Immature natural killer cell (primary cell): Measurements from ENCODE around the gene OTOP3. TPM values are rescaled to one million over a fixed set of nuclear protein-coding genes. Genes with fewer than 3 reads are reported as not detected.
"Not testable (repeated sequence)": the region's sequence is repeated elsewhere in the genome, so short reads cannot be mapped to it uniquely, and the experiment has no call there.

Source experiments
- DNase-seq, 3 donors: peaks; one replicate each; pipeline ENCODE4 v3.0.0; 2022; ENCODE audit warnings: mixed read lengths in 1 of 3
- H3K27ac Mint-ChIP-seq, 6 donors: one replicate each; pipeline ENCODE4 v1.8.0; 2020; ENCODE audit warnings: mixed read lengths in 6 of 6, mild to moderate bottlenecking in 5 of 6, inconsistent platforms in 4 of 6, moderate library complexity in 3 of 6
- H3K27me3 Mint-ChIP-seq, 3 donors: one replicate each; pipeline ENCODE4 v1.8.0; 2020 to 2021; ENCODE audit warnings: low read depth in 3 of 3, mild to moderate bottlenecking in 3 of 3, mixed read lengths in 3 of 3, moderate library complexity in 3 of 3, inconsistent platforms in 1 of 3
- H3K36me3 Mint-ChIP-seq, 3 donors: one replicate each; pipeline ENCODE4 v1.8.0; 2020; ENCODE audit warnings: mixed read lengths in 3 of 3, inconsistent platforms in 2 of 3, mild to moderate bottlenecking in 2 of 3
- H3K4me1 Mint-ChIP-seq, 2 donors: one replicate each; pipeline ENCODE4 v1.8.0; 2020; ENCODE audit warnings: inconsistent platforms in 2 of 2, mild to moderate bottlenecking in 2 of 2, mixed read lengths in 2 of 2, moderate library complexity in 1 of 2
- H3K4me3 Mint-ChIP-seq, 5 donors: one replicate each; pipeline ENCODE4 v1.8.0; 2020; ENCODE audit warnings: mild to moderate bottlenecking in 5 of 5, mixed read lengths in 5 of 5, inconsistent platforms in 3 of 5, moderate library complexity in 3 of 5
- H3K9me3 Mint-ChIP-seq, 6 donors: one replicate each; pipeline ENCODE4 v1.8.0; 2020; ENCODE audit warnings: mild to moderate bottlenecking in 6 of 6, mixed read lengths in 6 of 6, inconsistent platforms in 4 of 6, moderate library complexity in 3 of 6
- polyA plus RNA-seq, 3 donors: library from polyadenylated mRNA; unstranded; fragments of 300-500 nt; fragmentation: Illumina TruSeq; gene quantifications; one replicate each; pipeline ENCODE4 v1.2.3, GENCODE V29; 2021

OTOP3 gene
- polyA plus RNA-seq, 3 donors from 2014 or later, result not detected

DNA sequence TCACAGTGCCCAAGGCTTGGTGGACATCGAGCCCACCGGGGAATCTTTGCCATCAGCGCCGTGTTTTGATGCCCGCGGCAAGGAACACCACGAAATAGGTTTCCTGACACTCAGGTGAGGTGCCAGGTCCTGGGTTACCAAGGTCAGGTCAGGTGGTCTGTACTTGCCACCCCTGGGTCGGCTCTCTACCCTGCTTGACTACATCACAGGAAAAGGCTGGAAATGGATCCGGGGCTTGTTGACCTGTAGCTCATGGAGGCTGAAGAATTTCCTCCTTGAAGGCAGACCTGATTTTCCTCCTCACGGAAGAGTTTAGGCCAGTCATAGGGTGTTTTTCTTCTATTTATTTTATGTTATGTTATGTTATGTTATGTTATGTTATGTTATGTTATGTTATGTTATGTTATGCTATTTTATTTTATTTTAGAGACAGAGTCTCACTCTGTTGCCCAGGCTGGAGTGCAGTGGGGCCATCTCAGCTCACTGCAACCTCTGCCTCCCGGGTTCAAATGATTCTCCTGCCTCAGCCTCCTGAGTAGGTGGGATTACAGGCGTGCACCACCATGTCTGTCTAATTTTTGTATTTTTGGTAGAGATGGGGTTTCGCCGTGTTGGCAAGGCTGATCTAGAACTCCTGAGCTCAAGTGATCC lies 47.1 kb downstream of the OTOP3 start:
- Mint-ChIP-seq H3K27ac (peak overlapping the region; percentile 53 to 87 (median 82)), H3K4me1 (peaks cover 23 to 25% of the 10 kb centered on the region in 2 donors), H3K4me3 (peak overlapping the region; percentile 46 to 93 (median 89)), H3K27me3 (peaks cover 10 to 25% (median 10%) of the 10 kb centered on the region in 3 donors)
- not testable (repeated sequence) for H3K9me3 Mint-ChIP-seq, H3K36me3 Mint-ChIP-seq, DNase-seq

DNA sequence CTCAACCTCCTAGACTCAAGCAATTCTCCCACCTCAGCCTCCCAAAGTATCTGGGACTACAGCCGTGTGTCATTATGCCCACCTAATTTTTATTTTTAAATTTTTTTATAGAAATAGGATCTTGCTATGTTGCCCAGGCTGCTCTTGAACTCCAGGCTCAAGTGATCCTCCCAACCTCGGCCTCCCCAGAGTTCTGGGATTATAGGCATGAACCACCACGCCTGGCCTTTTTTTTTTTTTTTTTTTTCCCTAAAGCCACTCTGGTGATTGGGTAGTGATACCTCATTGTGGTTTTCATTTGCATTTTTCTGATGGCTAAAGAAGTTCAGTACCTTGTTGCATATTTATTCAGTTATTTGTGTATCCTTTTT lies 50.5 kb downstream of the OTOP3 start:
- Mint-ChIP-seq H3K9me3 (peaks cover 0 to 2% (median 0%) of the 10 kb centered on the region in 6 donors), H3K27me3 (peaks cover 8 to 25% (median 16%) of the 10 kb centered on the region in 3 donors), H3K4me1 (peaks cover 19 to 25% of the 10 kb centered on the region in 2 donors), H3K36me3 (no peaks in the 10 kb centered on the region), H3K27ac (no peak overlapping the region), H3K4me3 (peak overlapping the region in 1 of 5 donors; percentile 12)
- no peak for DNase-seq

DNA sequence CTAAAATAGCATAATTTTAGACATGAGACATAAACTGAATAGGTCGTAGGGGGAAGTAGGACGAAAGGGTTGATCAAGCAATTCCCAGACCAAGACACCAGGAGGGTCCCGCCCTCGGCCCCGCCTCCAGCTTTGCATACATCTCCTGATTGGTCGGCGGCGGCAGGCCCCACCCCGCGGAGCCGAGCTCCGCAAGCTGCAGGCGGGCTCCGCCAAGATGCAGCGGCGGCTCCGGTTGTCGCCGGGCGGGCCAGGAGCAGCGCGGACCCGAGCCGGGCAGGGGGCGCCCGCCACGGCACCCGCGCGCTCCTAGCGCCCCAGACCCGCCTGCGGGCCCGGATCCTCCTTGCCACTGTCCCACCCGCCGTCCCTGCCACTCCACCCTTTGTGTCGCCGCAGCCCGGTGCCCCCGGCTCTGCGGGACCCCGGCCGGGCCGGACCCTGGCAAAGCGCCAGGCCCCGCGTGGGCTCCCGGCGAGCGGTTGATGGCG lies 51.8 kb downstream of the OTOP3 start, which contains the start of gene CDR2L:
CDR2L (plus strand) TSS at position 215 of the 491 bp plus-strand sequence. CDS start 412 bp downstream, outside the sequence.
- Mint-ChIP-seq H3K36me3 (no peaks in the 10 kb centered on the region), H3K4me1 (peaks cover 10 to 16% of the 10 kb centered on the region in 2 donors), H3K27ac (peak within 1 kb of the TSS in 3 of 6 donors; percentile 21 to 62 (median 58)), H3K9me3 (no peaks in the 10 kb centered on the region), H3K27me3 (peaks cover 0 to 15% (median 9%) of the 10 kb centered on the region in 3 donors), H3K4me3 (peak within 1 kb of the TSS; percentile 86 to 91 (median 90))
- peak; percentile 91 to 92 (median 91) for DNase-seq

DNA sequence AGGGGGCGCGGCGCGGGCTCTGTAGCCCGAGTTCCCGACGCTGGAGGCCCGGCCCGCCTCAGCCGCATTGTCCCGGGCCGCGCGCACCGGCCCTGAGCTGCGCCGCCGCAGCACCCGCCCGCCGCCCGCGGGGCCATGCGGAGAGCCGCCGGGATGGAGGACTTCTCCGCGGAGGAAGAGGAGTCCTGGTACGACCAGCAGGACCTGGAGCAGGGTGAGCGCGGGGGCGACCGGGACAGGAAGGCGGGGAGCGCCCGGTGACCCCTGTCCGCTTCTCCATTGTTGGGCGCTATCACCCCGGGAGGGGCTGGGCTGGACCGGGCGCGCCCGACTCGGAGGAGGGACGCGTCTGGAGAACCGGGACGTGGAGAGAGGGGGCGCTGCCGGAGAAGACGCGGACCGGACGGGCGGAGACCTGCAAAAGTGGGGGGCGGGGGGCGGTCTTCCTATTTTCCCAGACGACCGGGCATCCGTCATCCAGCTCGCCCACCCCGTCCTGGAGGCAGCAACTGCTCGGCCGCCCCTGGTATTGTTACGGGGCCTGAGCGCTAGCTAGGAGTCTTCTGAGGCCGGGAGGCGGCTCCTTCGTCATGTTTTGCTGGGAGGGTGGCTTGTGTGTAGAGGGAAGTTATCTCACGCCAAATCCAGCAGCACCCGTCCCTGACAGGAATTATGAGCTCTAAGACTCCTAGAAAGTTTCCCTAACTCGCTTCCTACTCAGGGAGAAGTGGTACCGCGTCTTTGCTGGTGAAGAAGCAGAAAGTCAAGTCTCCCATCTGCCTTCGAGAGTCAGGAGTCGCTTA lies 52.4 kb downstream of the OTOP3 start:
- peaks cover 0 to 11% (median 10%) of the 10 kb centered on the region in 3 donors for H3K27me3 Mint-ChIP-seq
- H3K36me3 Mint-ChIP-seq, result no peaks in the 10 kb centered on the region
- H3K27ac Mint-ChIP-seq, result no peak overlapping the region

DNA sequence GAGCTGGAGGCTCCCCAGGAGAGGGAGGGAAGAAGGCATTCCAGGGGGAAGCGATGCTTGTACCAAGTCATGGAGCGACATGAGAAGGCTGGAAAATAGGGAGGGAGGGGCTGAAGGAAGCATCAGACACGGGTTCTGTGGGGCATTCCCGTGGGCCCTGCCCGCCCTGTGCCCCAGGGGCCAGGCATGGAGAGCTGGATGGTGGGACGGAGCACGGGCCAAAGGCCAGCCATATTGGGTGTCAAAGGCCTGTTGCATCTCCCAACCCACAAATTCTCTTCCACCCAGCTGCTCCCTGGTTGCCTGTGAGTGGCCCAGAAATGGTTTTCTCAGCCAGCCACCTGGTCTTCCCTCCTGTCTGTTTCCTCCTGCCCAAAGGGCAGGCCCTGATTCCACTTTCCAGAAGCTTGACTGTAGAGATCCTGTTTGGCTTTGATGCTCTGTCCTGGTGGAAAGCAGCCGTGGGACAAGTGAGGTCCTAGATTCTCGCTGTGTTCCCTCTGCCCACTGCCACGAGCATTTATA lies 54.9 kb downstream of the OTOP3 start:
- Mint-ChIP-seq H3K4me3 (no peak overlapping the region), H3K4me1 (peaks cover 10 to 16% of the 10 kb centered on the region in 2 donors), H3K36me3 (no peaks in the 10 kb centered on the region), H3K27ac (no peak overlapping the region), H3K9me3 (no peaks in the 10 kb centered on the region), H3K27me3 (peaks cover 0 to 11% (median 10%) of the 10 kb centered on the region in 3 donors)
- no peak for DNase-seq

More for the DNA sequence above, 52.4 kb downstream of the OTOP3 start:
- DNase-seq, result peak in 1 of 3 donors; percentile 24
- Mint-ChIP-seq H3K4me3 (peak overlapping the region; percentile 34 to 81 (median 65)), H3K9me3 (no peaks in the 10 kb centered on the region), H3K4me1 (peaks cover 10 to 16% of the 10 kb centered on the region in 2 donors)

DNA sequence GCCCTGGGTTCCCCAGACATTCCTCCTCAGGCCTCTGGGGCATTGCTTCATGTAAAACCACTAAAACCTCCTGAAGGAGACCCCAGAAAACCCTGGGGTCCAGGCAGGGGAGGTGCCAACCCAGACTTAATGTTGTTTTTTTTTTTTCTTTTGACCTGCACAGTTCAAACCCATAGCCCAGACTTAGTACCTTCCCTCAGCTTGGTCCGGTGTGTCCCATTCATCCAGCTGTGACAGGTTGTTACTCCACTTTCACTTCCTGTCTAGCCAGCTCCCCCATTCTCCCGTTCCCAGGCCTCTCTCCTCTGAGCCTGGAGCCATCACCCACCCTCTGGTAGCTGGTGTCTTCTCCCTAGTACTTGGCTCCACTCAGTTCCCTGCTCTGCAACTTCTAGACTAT lies 56.5 kb downstream of the OTOP3 start:
- H3K27ac Mint-ChIP-seq, result no peak overlapping the region
- H3K4me3 Mint-ChIP-seq, result no peak overlapping the region
- H3K4me1 Mint-ChIP-seq, result peaks cover 3 to 11% of the 10 kb centered on the region in 2 donors
- peaks cover 0 to 10% (median 7%) of the 10 kb centered on the region in 3 donors for H3K27me3 Mint-ChIP-seq
- H3K36me3 Mint-ChIP-seq, result no peaks in the 10 kb centered on the region
- no peak for DNase-seq
- no peaks in the 10 kb centered on the region for H3K9me3 Mint-ChIP-seq

DNA sequence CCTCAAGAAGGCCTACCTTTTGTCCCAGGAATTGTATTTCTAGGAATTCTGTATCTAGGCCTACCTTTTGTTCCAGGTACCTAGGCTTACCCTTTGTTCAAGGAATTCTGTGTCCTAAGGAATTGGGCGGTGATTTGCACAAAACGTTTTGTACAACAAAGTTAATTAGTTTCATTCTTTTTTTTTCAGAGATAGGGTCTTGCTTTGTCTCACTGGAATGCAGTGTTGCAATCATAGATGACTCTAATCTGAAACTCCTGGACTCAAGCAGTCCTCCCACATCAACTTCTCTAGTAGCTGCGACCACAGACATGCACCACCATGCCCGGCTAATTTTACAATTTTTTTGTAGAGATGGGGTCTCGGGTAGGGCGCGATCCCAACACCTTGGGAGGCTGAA lies 58.7 kb downstream of the OTOP3 start:
- H3K4me3 Mint-ChIP-seq, result no peak overlapping the region
- H3K36me3 Mint-ChIP-seq, result no peaks in the 10 kb centered on the region
- H3K27ac Mint-ChIP-seq, result no peak overlapping the region
- DNase-seq, result no peak
- peaks cover 0 to 5% (median 3%) of the 10 kb centered on the region in 3 donors for H3K27me3 Mint-ChIP-seq
- peaks cover 0 to 5% of the 10 kb centered on the region in 2 donors for H3K4me1 Mint-ChIP-seq
- no peaks in the 10 kb centered on the region for H3K9me3 Mint-ChIP-seq

DNA sequence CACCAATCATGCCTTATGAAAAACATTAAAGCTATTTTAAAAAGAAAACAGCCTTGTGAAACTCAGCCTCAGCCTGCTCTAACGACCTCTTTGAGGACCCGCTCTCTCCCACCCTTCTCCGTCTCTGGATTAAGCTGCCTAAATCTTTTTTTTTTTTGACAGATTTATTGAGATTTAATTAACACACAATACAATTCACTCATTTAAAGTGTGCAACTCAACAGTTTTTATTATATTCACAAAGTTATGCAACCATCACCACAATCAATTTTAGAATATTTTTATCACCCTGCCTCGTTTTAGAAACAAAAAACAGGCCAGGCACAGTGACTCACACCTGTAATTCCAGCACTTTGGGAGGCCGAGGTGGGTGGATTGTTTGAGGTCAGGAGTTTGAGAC lies 60.1 kb downstream of the OTOP3 start:
- Mint-ChIP-seq H3K36me3 (no peaks in the 10 kb centered on the region), H3K4me1 (peaks cover 0 to 5% of the 10 kb centered on the region in 2 donors), H3K27ac (no peak overlapping the region), H3K4me3 (no peak overlapping the region), H3K9me3 (no peaks in the 10 kb centered on the region), H3K27me3 (peaks cover 0 to 2% (median 0%) of the 10 kb centered on the region in 3 donors)
- no peak for DNase-seq

DNA sequence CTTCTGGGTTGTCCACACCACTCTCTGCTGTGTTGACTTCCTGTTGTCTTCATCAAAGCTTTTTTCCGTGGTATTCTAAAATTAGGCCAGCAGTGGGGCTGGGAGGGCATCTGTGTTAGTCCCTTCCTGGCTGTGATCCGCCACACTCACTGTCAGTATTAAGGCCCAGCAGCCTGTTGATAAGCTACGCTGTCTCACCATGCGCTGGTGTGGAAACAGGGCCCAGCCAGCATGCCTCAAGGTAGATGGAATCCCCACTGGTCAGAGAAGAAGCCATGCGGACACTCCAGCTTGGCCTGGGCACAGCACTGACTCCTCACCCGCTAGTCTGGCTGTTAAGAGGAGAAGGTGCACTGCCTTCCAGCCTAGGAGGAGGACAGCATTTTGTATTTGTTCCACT lies 63.1 kb downstream of the OTOP3 start:
- Mint-ChIP-seq H3K4me1 (peaks cover 0 to 5% of the 10 kb centered on the region in 2 donors), H3K9me3 (no peaks in the 10 kb centered on the region), H3K27me3 (peaks cover 0 to 6% (median 2%) of the 10 kb centered on the region in 3 donors), H3K4me3 (no peak overlapping the region), H3K27ac (peak overlapping the region in 1 of 6 donors; percentile 0), H3K36me3 (no peaks in the 10 kb centered on the region)
- DNase-seq, result no peak

DNA sequence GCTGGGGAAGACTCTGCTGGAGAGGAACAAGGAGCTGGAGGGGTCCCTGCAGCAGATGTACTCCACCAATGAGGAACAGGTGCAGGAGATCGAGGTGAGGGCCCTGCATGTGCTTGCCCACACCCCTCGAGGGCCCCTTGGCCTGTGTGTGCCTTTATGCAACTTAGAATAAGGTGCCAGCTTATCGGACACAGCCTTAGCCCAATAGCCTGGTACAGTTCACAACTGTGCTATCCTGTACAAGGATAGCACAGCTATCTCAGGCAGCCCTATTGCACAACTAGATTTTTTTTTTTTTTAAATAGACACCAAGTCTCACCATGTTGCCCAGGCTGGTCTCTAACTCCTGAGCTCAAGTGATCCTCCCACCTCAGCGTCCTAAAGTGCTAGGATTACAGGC lies 63.8 kb downstream of the OTOP3 start:
- Mint-ChIP-seq H3K9me3 (no peaks in the 10 kb centered on the region), H3K4me3 (no peak overlapping the region), H3K4me1 (peaks cover 0 to 5% of the 10 kb centered on the region in 2 donors), H3K27me3 (peaks cover 0 to 6% (median 2%) of the 10 kb centered on the region in 3 donors), H3K36me3 (no peaks in the 10 kb centered on the region), H3K27ac (no peak overlapping the region)
- DNase-seq, result no peak

Other genes starting within 250 kb of the OTOP3 start
- gene CD300LF, start 223.0 kb upstream of the OTOP3 start, polyA plus RNA-seq, result 1 to 10 TPM; 1.9 to 4.2 (median 2.0) TPM
- gene RAB37, start 198.6 kb upstream of the OTOP3 start, polyA plus RNA-seq, result 100 to 1,000 TPM; 208 to 218 (median 212) TPM
- gene NHERF1, start 187.3 kb upstream of the OTOP3 start, polyA plus RNA-seq, result 1,000 to 10,000 TPM in 1 of 3 donors, 100 to 1,000 TPM in 2; 566 to 1,121 (median 751) TPM
- 10 to 100 TPM in 1 of 3 donors, 1 to 10 TPM in 2; 4.3 to 11.2 (median 6.3) TPM for gene NAT9, start 159.6 kb upstream of the OTOP3 start, polyA plus RNA-seq
- under 1 TPM in 1 of 3 donors, not detected in 2; 0.66 TPM for gene GRIN2C, start 76.0 kb upstream of the OTOP3 start, polyA plus RNA-seq
- 10 to 100 TPM in 1 of 3 donors, 1 to 10 TPM in 2; 3.9 to 10.3 (median 8.0) TPM for gene FDXR, start 62.9 kb upstream of the OTOP3 start, polyA plus RNA-seq
- gene FADS6, start 42.3 kb upstream of the OTOP3 start, polyA plus RNA-seq, result not detected
- gene USH1G, start 12.6 kb upstream of the OTOP3 start, polyA plus RNA-seq, result not detected
- gene OTOP2, start 11.6 kb upstream of the OTOP3 start, polyA plus RNA-seq, result not detected
- under 1 TPM in 2 of 3 donors, not detected in 1; 0.34 to 0.94 TPM for gene HID1, start 36.9 kb downstream of the OTOP3 start, polyA plus RNA-seq
- gene CDR2L, start 51.7 kb downstream of the OTOP3 start, polyA plus RNA-seq, result not detected
- gene MRPL58, start 76.8 kb downstream of the OTOP3 start, polyA plus RNA-seq, result 10 to 100 TPM; 32.4 to 52.3 (median 47.1) TPM
- 100 to 1,000 TPM; 257 to 366 (median 261) TPM for gene ATP5PD, start 111.1 kb downstream of the OTOP3 start, polyA plus RNA-seq
- 1 to 10 TPM; 2.3 to 6.0 (median 4.4) TPM for gene KCTD2, start 111.3 kb downstream of the OTOP3 start, polyA plus RNA-seq
- gene SLC16A5, start 152.1 kb downstream of the OTOP3 start, polyA plus RNA-seq, result 1 to 10 TPM; 1.5 to 2.1 (median 1.5) TPM
- gene ARMC7, start 174.1 kb downstream of the OTOP3 start, polyA plus RNA-seq, result 1 to 10 TPM in 2 of 3 donors, under 1 TPM in 1; 0.57 to 7.5 (median 3.5) TPM
- gene NT5C, start 195.8 kb downstream of the OTOP3 start, polyA plus RNA-seq, result 100 to 1,000 TPM in 1 of 3 donors, 10 to 100 TPM in 2; 80.3 to 111 (median 88.8) TPM
- 100 to 1,000 TPM; 105 to 168 (median 133) TPM for gene JPT1, start 218.6 kb downstream of the OTOP3 start, polyA plus RNA-seq
- 100 to 1,000 TPM; 214 to 427 (median 404) TPM for gene SUMO2, start 247.1 kb downstream of the OTOP3 start, polyA plus RNA-seq